ENCODE results near the gene ZNF790. TPM values are rescaled to one million over a fixed set of nuclear protein-coding genes. Genes with fewer than 3 reads are reported as not detected.

Gene ZNF790
- total and polyA plus RNA-seq, 2 of the 13 experiments (the other 11 are each of a cell fraction or from before 2014, with no cell fraction given), result 1.3 to 5.3 TPM

GRCh38 chr19:36837906-36838783, at the start of gene ZNF790 (continued):
- TF ChIP-seq HDAC2 (CRISPR knock-in tag; IDR thresholded peaks at IDR 0.05) (no peak), ZNF232 (CRISPR knock-in tag; IDR thresholded peaks at IDR 0.05; ENCODE audit: borderline replicate concordance) (peak; percentile 55; the same call in 1 of the 2 replicates), ZNF556 (CRISPR knock-in tag; IDR thresholded peaks at IDR 0.05; ENCODE audit: borderline replicate concordance) (peak; percentile 39; the same call in 1 of the 2 replicates), PLSCR1 (CRISPR knock-in tag; IDR thresholded peaks at IDR 0.05; ENCODE audit: borderline replicate concordance) (no peak), DDIT3 (CRISPR knock-in tag; IDR thresholded peaks at IDR 0.05) (no peak), HOXA9 (CRISPR knock-in tag; IDR thresholded peaks at IDR 0.05; ENCODE audit: borderline replicate concordance) (no peak), RFX1 (IDR thresholded peaks at IDR 0.05) (peak; percentile 31; the same call in 1 of the 2 replicates)
- TF ChIP-seq, protein P1, sequence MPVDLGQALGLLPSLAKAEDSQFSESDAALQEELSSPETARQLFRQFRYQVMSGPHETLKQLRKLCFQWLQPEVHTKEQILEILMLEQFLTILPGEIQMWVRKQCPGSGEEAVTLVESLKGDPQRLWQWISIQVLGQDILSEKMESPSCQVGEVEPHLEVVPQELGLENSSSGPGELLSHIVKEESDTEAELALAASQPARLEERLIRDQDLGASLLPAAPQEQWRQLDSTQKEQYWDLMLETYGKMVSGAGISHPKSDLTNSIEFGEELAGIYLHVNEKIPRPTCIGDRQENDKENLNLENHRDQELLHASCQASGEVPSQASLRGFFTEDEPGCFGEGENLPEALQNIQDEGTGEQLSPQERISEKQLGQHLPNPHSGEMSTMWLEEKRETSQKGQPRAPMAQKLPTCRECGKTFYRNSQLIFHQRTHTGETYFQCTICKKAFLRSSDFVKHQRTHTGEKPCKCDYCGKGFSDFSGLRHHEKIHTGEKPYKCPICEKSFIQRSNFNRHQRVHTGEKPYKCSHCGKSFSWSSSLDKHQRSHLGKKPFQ (CRISPR knock-in tag; IDR thresholded peaks at IDR 0.05; ENCODE audit: insufficient replicate concordance), result no peak
- TF ChIP-seq, protein P2, sequence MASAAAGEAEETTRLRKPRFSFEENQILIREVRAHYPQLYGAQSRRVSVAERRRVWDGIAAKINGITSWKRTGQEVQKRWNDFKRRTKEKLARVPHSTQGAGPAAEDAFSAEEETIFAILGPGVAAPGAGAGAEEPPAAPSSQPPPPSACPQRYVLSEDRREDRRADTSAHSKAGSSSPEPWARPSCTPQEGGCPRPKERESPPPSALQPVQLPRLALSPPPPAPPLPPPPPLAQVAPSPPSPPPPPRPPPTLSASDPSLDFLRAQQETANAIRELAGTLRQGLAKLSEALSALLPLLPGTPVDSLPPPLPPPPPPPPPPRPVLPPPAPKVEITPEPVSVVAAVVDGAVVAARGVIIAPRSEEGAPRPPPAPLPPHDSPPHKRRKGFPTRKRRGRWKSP (CRISPR knock-in tag; IDR thresholded peaks at IDR 0.05), result peak; percentile 56
- TF ChIP-seq, protein P3, sequence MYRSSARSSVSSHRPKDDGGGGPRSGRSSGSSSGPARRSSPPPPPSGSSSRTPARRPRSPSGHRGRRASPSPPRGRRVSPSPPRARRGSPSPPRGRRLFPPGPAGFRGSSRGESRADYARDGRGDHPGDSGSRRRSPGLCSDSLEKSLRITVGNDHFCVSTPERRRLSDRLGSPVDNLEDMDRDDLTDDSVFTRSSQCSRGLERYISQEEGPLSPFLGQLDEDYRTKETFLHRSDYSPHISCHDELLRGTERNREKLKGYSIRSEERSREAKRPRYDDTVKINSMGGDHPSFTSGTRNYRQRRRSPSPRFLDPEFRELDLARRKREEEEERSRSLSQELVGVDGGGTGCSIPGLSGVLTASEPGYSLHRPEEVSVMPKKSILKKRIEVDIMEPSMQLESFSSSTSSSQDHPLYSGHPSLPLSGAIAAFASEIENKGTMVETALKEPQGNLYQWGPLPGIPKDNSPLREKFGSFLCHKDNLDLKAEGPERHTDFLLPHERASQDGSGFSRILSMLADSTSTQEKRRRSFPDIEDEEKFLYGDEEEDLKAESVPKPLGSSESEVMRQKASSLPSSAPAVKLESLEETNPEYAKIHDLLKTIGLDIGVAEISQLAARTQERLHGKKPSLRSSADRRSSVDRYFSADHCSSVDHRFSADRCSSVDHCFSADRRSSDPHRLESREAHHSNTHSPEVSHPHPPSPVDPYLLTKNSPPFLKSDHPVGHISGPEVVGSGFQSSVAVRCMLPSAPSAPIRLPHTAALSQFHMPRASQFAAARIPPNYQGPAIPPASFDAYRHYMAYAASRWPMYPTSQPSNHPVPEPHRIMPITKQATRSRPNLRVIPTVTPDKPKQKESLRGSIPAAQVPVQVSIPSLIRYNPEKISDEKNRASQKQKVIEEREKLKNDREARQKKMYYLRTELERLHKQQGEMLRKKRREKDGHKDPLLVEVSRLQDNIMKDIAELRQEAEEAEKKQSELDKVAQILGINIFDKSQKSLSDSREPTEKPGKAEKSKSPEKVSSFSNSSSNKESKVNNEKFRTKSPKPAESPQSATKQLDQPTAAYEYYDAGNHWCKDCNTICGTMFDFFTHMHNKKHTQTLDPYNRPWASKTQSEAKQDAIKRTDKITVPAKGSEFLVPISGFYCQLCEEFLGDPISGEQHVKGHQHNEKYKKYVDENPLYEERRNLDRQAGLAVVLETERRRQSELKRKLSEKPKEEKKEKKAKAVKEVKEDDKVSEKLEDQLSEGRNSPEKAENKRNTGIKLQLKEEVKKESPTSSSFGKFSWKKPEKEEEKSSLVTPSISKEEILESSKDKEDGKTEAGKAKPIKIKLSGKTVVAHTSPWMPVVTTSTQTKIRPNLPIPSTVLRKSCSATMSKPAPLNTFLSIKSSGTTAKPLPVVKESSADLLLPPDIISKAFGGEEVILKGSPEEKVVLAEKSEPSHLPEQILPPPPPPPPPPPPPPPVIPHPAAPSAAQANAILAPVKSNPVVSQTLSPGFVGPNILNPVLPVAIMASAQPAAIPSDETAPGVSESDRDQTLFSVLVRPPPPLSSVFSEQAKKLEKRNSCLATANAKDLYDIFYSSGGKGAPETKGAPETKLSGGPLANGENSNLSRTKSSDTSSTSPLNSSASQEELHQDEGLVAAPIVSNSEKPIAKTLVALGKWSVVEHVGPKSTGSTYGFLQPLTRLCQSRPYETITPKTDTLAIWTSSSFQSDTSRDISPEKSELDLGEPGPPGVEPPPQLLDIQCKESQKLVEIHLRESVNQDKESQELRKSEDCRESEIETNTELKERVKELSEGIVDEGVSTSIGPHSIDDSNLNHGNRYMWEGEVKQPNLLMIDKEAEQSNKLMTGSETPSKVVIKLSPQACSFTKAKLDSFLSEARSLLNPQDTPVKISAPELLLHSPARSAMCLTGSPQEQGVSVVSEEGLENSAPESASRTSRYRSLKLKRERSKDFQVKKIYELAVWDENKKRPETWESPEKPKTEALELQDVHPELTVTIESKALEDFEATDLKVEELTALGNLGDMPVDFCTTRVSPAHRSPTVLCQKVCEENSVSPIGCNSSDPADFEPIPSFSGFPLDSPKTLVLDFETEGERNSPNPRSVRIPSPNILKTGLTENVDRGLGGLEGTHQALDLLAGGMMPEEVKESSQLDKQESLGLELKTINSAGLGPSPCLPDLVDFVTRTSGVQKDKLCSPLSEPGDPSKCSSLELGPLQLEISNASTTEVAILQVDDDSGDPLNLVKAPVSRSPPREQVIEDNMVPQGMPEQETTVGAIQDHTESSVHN (CRISPR knock-in tag; IDR thresholded peaks at IDR 0.05), result no peak
